Bone marrow (tissue), 2 donors: ENCODE data around the gene CASP6.
"Not testable (repeated sequence)": the region's sequence is repeated elsewhere in the genome, so short reads cannot be mapped to it uniquely, and the experiment has no call there.

Source experiments
- DNase-seq, 2 donors: peaks; one replicate each; lab custom pipeline; 2025; lab: John Stamatoyannopoulos, UW

Gene CASP6

DNA sequence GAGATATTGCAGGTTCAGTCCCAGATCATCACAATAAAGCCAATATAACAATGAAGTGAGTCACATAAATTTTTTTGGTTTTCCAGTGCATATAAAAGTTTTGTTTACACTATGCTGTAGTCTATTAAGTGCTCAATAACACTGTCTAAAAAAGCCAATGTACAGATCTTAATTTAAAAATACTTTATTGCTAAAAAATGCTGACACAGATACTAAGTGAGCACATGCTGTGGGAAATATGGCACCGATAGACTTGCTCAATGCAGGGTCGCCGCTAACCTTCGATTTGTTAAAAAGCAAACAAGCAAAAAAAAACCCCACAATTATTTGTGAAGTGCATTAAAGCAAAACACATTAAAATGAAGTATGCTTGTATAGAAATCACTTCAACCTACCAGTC lies 16.4 kb upstream of the CASP6 start:
- DNase-seq, result no peak

- no peak for DNase-seq
Observed at GRCh38 chr4:109718759-109719158, 15.5 kb upstream of the CASP6 start.

DNA sequence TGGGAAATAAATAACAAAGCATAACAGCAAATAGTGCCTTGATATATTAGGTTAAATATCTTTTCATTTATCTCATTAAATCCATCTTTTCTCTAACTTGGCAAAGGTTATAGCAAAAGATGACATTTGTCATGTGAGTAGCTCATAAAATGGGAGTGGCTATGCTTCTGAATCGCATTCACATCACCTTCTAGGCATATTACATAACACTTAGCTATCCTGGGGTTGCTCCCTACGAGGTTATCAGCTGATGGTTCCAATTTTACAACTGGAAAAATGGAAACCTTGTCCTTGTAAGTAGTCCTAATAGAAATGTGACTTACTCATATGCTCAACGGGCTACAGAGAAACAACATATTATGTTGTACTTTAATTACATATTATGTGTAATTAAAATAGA lies 10.3 kb upstream of the CASP6 start:
- no peak for DNase-seq

GRCh38 chr4:109708990-109709389 lies 5.7 kb upstream of the CASP6 start:
- no peak for DNase-seq

DNA sequence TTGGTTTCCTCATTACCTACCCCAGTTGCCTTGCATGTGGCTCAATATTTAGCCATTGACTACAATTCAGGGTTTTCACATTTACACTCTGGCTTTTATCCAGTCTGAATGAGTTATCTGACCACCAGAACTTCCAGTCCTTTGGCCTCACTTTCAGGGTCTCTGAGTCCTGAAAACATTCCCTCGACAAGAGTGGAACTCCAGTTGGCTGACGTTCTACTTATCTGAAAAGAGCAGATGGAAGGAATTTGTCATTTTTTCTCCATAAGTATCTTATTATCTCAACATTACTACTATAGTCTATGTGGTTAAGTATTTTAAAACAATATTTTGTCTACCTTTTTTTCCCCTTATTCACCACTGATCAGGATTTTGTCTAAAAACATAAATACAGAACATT lies 5.2 kb upstream of the CASP6 start:
- DNase-seq, result no peak

DNA sequence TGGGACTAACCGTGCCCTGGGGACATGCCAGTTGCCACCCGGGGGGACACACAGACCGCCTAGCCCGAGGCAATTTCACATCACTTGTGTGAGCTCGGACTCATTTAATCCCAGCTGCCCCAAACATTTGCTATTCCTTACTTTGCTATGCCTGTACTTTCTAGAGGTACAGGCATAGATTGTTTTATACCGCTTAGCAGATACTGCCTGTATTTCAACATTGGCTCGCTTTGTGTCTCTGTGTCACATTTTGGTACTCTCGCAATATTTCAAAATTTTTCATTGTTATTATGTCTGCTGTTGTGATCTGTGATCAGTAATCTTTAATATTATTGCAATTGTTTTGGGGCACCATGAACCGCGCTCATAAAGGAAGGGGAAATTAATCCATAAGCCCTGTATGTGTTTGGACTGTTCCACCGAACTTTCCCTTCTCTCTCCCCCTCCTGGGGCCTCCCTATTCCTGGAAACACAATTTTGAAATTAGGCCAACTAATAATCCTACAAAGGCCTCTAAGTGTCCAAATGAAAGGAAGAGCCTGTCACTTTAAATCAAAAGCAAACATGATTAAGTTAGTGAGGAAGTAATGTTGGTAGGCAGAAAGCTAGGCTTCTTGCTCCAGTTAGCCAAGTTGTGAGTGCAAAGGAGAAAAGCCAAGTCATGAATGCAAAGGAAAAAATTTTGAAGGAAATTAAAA lies 568 bp upstream of the CASP6 start:
- DNase-seq, result peak in 1 of 2 donors; percentile 25

DNA sequence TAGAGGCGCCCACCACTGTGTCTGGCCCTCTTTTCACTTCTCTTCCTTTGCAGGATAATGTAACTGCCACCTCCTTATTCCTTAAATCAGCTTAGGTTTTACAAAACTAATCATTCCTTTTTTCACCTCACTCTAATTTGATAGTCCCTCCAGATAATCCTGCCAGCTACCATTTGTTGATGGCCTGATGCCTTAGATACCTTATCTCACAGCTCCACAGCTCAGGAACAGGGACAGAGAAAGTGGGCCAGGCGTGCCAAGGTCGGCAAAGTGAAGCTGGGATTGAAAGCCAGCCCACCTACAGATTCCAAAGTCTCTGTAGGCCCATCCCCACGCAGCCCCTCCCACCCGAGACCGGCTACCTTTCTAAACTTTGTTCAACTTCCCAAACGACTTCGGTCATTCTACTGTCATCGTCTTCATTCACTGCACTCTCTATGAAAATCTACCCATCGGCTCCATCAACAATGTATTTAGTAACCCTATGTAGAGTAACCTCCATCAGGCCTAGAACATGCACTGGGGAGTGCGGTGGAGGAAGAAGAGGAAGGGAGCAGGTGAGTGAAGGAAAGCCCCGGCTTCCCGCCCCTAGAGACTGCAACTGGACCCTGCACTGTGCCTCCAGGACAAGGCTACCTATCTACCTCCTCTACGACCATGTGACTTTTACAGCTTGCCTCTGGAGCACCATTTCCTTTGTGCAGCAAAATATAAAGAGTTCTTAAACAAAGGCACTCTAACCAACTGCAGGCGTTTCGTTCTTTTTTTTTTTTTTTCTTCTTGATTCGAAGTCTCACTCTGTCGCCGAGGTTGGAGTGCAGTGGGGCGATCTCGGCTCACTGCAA lies 1.5 kb downstream of the CASP6 start:
- DNase-seq, result no peak

- DNase-seq, result no peak
Observed at GRCh38 chr4:109699553-109700225, 3.6 kb downstream of the CASP6 start.

- no peak for DNase-seq
Observed at GRCh38 chr4:109698656-109699055, 4.6 kb downstream of the CASP6 start.

- no peak for DNase-seq
Observed at GRCh38 chr4:109691411-109691920, 11.8 kb downstream of the CASP6 start.

DNA sequence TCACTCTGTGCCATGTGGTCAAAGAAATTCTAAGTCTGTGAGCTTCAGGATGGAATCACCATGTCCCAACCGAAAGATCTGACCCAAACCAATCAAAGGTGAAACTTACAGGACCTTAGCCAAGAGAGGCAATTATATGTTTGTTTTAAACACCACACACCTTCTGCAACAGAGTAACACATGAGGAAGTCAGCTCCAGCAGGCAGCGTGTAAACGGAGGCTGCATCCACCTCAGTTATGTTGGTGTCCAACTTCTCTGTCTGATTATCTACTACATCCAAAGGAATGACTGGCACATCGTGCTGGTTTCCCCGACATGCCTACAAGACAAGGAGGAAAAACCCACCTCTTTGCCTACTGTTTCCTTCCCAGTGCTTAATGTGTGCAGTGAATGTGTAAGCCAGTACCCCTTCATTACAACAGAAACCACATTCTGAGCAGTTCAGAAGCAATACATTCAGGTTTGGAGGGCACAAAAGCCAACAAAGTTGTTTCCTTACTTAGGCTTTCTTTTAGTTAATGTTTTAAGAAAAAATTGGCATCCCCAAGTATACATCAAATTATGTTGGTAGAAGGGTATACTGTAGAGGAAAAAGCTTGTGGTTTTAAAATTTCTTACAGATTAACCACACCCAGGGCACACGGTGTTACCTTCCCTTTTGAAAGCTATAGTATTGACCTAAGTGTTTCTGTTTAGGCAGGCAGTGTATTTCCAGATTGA lies 12.4 kb downstream of the CASP6 start:
- DNase-seq, result no peak

- DNase-seq, result no peak
Observed at GRCh38 chr4:109684727-109685126, 18.5 kb downstream of the CASP6 start.

GRCh38 chr4:109683621-109684253 lies 19.5 kb downstream of the CASP6 start:
- no peak for DNase-seq

- DNase-seq, result no peak
Observed at GRCh38 chr4:109682875-109683274, 20.4 kb downstream of the CASP6 start.

- DNase-seq, result not testable (repeated sequence)
Observed at GRCh38 chr4:109678925-109679324, 24.3 kb downstream of the CASP6 start.

DNA sequence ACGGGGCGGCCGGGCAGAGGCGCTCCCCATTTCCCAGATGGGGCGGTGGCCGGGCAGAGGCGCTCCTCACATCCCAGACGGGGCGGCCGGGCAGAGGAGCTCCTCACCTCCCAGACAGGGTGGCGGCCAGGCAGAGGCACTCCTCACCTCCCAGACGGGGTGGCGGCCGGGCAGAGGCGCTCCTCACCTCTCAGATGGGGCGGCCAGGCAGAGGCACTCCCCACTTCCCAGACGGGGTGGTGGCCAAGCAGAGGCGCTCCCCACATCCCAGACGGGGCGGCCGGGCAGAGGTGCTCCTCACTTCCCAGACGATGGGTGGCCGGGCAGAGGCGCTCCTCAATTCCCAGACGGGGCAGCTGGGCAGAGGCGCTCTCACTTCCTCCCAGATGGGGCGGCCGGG lies 24.8 kb downstream of the CASP6 start:
- DNase-seq, result not testable (repeated sequence)

DNA sequence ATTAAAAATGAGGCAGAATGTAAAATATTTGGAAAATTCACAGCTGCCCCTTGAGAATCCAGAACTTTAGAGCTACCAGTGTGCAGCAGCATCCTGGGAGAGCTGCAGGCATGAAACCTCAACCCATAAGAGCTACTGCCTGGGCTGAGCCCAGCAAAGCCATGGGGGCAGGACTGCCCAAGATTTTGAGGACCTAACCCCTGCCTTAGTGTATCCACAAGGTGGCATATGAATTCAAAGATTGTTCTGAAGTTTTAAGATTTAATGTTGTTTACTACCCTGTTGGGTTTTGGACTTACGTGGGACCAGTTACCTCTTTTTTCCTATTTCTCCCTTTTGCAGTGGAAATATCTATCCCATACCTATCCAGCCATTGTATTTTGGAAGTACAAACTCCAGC lies 26.4 kb downstream of the CASP6 start:
- DNase-seq, result no peak

DNA sequence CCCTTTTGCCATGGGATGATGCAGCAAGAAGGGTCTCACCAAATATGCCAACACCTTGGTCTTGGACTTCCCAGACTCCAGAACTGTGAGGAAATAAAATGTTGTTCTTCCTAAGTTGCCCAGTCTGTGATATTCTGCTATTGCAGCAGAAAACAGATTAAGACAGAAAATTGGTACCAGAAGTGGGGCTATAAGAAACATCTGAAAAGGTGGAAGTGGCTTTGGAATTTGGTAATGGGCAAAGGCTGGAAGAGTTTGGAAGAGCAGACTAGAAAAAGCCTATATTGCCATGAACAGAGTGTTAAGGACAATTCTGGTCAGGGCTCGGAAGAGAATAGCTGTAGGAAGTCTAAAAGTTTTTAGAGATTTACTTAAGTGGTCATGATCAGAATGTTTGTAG lies 27.4 kb downstream of the CASP6 start:
- no peak for DNase-seq

DNA sequence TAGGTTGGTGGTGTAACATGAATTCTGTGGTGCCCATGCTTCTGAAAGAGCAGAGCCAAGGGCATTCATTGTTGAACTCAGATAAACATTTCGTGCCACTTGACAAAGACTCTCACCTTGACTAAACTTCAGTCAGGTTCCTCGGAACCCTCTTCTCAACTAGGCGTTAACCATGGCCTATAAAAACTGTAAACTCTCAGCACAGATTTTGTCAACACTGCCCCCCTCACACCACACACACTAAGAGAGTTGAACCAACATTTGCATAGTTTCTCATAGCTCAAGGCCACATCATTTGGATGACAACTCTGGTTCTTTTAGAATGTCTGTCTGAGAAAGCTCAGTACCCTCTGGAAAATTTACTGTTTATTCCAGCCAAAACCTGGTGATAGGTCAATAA lies 28.1 kb downstream of the CASP6 start:
- DNase-seq, result no peak

- no peak for DNase-seq
Observed at GRCh38 chr4:109673303-109673702, 29.9 kb downstream of the CASP6 start.

GRCh38 chr4:109672169-109672930 lies 30.9 kb downstream of the CASP6 start:
- DNase-seq, result no peak
